Fibroblast of the aortic adventitia (primary cell): ENCODE data around the gene RASL10B. TPM values are rescaled to one million over a fixed set of nuclear protein-coding genes. Genes with fewer than 3 reads are reported as not detected.

Source experiments
- DNase-seq: peaks from one replicate; pipeline ENCODE4 v3.0.0-alpha.2; 2010; ENCODE audit warnings: low read depth
- H3K4me3 ChIP-seq: 2 replicates; pipeline ENCODE4 v1.5.1; 2011; ENCODE audit warnings: low read depth, mild to moderate bottlenecking, control low read depth, low read length, moderate library complexity
- total RNA-seq: library from RNA; depleted of rRNA; stranded (reverse); fragments of >200 nt; gene quantifications from 2 replicates; pipeline ENCODE4 v1.2.3, GENCODE V29; 2012; ENCODE audit warnings: low replicate concordance
- TF ChIP-seq, protein P1 (sequence below): IDR thresholded peaks from 2 replicates; pipeline ENCODE4 v1.5.1; 2011; ENCODE audit warnings: mild to moderate bottlenecking, low read length, control low read depth, inconsistent platforms; ENCODE audit not compliant: insufficient read depth

Gene RASL10B
- total RNA-seq, 1 donor: 1.5 TPM

DNA sequence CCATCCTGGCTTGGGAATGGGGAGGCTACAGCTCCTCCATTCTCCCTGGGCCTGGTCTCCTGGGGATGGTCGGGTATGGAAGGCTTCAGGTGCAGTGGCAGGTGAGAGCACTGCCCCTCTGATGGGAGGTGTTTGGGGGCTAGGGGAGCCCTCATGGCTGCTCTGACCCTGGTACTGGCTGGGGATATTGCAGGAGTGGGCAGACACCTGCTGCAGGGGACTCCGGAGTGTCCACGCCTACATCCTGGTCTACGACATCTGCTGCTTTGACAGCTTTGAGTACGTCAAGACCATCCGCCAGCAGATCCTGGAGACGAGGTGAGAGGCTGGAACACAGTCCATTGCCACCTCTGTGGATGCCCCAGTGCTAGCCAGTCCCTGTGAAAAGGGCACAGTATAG, 8.8 kb downstream of the RASL10B start:
- TF ChIP-seq, protein P1, sequence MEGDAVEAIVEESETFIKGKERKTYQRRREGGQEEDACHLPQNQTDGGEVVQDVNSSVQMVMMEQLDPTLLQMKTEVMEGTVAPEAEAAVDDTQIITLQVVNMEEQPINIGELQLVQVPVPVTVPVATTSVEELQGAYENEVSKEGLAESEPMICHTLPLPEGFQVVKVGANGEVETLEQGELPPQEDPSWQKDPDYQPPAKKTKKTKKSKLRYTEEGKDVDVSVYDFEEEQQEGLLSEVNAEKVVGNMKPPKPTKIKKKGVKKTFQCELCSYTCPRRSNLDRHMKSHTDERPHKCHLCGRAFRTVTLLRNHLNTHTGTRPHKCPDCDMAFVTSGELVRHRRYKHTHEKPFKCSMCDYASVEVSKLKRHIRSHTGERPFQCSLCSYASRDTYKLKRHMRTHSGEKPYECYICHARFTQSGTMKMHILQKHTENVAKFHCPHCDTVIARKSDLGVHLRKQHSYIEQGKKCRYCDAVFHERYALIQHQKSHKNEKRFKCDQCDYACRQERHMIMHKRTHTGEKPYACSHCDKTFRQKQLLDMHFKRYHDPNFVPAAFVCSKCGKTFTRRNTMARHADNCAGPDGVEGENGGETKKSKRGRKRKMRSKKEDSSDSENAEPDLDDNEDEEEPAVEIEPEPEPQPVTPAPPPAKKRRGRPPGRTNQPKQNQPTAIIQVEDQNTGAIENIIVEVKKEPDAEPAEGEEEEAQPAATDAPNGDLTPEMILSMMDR: no peak
- no peak overlapping the region for H3K4me3 ChIP-seq
- no peak for DNase-seq

DNA sequence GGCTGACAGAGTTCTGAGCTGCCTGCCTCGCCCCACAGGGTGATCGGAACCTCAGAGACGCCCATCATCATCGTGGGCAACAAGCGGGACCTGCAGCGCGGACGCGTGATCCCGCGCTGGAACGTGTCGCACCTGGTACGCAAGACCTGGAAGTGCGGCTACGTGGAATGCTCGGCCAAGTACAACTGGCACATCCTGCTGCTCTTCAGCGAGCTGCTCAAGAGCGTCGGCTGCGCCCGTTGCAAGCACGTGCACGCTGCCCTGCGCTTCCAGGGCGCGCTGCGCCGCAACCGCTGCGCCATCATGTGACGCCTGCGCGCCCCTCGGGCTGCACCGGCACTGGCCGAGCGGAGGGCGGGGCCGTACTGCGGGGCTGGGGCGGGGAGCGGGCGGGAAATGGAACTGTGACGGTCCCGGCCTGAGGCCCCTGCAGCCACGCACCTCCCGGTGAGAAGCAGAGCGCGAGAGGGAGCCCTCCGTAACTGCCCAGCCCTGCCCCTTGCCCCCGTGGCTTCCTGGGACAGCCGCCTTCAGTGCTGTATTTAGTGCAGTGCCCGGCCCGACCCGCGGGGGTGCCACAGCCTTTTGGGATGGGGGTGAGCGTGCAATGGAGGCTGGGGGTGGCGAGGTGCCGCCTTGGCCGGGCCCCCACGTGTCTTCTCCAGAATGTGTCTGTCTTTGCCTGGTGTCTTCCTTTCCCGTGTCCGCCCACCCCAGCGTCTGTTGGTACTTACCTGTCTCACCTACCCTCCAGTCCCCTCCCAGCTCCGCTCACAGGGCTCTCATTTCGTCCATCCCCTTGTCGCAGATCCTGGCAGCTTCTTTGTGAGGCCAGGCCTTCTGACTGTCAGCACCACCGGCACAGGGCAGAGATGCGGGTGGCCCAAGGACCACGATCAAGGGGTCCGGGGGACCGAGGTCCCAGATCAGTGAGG, 9.8 kb downstream of the RASL10B start:
- H3K4me3 ChIP-seq: no peak overlapping the region
- TF ChIP-seq, protein P1: no peak
- DNase-seq: no peak

DNA sequence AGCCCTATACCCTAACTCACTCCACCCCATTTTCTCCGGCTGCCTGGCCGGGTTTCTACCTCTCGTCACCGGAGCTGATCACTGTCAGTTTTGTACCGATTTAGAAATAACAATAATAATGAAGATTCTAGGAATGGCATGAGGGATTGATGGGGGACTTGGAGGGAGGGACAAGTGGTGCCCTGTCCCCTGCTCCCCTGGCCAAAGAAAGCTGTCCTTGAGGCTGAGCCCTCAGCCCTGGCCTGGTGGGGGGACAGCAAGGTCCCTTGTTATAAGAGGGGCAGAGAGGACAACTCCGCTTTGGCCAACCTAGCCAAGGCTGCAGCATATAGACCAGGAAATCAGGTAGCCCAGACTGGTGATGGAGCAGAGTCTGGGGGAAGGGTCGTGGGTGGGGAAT, 11.1 kb downstream of the RASL10B start:
- TF ChIP-seq, protein P1: no peak
- DNase-seq: no peak
- no peak overlapping the region for H3K4me3 ChIP-seq

DNA sequence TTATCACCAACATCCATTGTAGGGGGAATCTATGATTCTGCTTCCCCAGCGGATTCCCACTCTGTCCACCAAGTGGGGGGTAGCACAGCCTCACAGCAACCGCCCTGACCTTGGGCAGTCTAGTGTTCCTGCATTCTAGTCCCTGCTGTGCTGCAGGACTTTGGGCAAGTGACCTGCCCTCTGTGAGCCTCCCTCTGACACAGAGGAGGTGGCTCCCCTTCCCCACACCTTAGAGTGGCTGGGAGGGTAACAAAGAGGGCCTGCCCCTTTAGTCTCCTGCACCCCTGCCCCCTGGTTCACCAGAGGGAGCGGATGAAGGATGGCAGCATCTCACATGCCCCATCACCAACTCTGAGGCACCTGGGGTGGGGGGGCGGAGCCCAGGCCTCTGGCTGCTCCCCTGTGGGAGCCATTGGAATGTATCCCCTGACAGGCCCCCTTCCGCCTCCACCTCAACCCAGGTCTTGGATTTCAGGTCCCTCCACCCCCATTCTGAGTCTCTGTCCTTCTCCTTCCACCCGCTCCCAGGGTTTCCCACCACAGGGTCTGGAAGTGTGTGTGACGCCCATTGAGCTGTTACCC, 11.5 kb downstream of the RASL10B start:
- TF ChIP-seq, protein P1: no peak
- DNase-seq: no peak
- H3K4me3 ChIP-seq: no peak overlapping the region

DNA sequence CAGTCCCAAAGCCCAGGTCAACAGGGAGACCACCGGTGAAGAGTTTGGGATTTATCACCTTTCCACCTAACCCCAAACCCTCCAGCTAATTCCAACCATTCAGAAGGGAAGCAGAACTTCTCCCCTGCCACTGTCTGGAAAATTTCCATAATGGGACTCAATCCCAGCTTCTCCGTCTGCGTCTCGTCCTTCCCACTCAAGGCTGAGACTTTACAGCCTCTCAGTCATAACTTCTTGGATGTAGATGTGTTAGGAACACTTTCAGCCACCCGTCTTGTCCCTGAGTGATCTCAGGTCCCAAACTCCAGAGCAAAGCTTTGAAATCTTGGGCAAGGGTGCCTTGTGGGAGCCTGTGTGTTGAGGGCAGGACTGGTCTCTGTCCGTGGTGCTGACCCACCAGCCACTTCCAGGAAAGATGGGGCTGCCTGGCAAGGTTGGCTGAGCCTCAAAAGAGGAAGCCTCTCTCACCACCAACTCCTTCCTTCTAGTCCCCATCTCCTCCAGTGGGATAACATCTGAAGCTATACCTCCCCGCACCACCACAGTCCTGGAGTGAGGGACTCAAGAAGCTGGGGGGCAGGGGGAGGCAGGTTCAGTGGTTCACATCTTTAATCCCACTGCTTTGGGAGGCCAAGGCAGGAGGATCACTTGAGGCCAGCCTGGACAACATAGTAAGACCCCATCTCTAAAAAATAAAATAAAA, 12.3 kb downstream of the RASL10B start:
- TF ChIP-seq, protein P1: no peak
- peak; percentile 51 for DNase-seq
- no peak overlapping the region for H3K4me3 ChIP-seq

DNA sequence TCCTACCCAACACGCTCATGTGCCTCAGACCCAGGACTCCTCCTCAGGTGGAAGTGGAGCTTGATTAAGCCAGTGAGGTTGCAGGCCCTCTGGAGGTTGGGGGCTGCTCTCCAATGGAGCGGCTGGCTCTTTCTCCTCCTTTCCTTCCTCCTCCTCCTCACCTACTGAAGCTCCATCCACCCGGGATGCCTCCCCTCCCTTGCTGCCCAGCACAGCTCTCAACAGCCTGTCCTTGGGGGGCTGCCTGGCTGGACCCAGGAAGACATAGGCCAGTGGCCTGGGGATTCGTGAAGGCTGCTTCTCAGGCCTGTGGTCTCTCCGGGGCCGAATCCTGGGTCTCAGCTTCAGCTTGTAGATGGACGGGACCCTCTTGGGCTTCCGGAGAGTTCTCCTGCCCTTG, 13.4 kb downstream of the RASL10B start:
- no peak overlapping the region for H3K4me3 ChIP-seq
- TF ChIP-seq, protein P1: no peak
- DNase-seq: no peak
